Endodermal cell (in vitro differentiated cells): ENCODE measurements around the gene LNX1. TPM values are rescaled to one million over a fixed set of nuclear protein-coding genes. Genes with fewer than 3 reads are reported as not detected.

Experiments
- DNase-seq: peaks from one replicate; pipeline ENCODE4 v3.0.0-alpha.2; 2017
- H3K27ac ChIP-seq: 2 replicates; pipeline ENCODE4 v1.5.1; 2013; ENCODE audit warnings: mild to moderate bottlenecking, low read depth, low read length, moderate library complexity
- H3K27me3 ChIP-seq: 2 replicates; pipeline ENCODE4 v1.6.1; 2013; ENCODE audit warnings: mild to moderate bottlenecking, low read length, moderate library complexity; ENCODE audit not compliant: insufficient read depth, control insufficient read depth, poor library complexity, severe bottlenecking
- H3K36me3 ChIP-seq: 2 replicates; pipeline ENCODE4 v1.7.0; 2013; ENCODE audit warnings: mild to moderate bottlenecking, low read length, moderate library complexity; ENCODE audit not compliant: control insufficient read depth, insufficient read depth
- H3K4me1 ChIP-seq: one replicate; pipeline ENCODE4 v1.7.0; 2013; ENCODE audit warnings: low read length; ENCODE audit not compliant: control insufficient read depth, insufficient read depth
- H3K4me3 ChIP-seq: 2 replicates; pipeline ENCODE4 v1.5.1; 2013; ENCODE audit warnings: mild to moderate bottlenecking, low read length, moderate library complexity
- H3K9ac ChIP-seq: 2 replicates; pipeline ENCODE4 v1.6.1; 2013; ENCODE audit warnings: mild to moderate bottlenecking, low read length, moderate library complexity; ENCODE audit not compliant: poor library complexity, severe bottlenecking; ENCODE audit errors: extremely low read depth
- H3K9me3 ChIP-seq: 2 replicates; pipeline ENCODE4 v1.6.1; 2013; ENCODE audit warnings: mild to moderate bottlenecking, low read length, moderate library complexity; ENCODE audit not compliant: control insufficient read depth
- H3K27ac Mint-ChIP-seq: 2 replicates; pipeline ENCODE4 v1.8.0; 2020; ENCODE audit warnings: mixed read lengths
- H3K27me3 Mint-ChIP-seq: 2 replicates; pipeline ENCODE4 v1.8.0; 2021; ENCODE audit warnings: mild to moderate bottlenecking, mixed read lengths; ENCODE audit not compliant: insufficient read depth
- H3K36me3 Mint-ChIP-seq: 2 replicates; pipeline ENCODE4 v1.8.0; 2020; ENCODE audit warnings: low read depth, mixed read lengths
- H3K4me1 Mint-ChIP-seq: 2 replicates; pipeline ENCODE4 v1.8.0; 2020; ENCODE audit warnings: mixed read lengths
- H3K4me3 Mint-ChIP-seq: 2 replicates; pipeline ENCODE4 v1.8.0; 2020; ENCODE audit warnings: mild to moderate bottlenecking, moderate library complexity, mixed read lengths
- H3K9me3 Mint-ChIP-seq: 2 replicates; pipeline ENCODE4 v1.8.0; 2020; ENCODE audit warnings: mild to moderate bottlenecking, mixed read lengths
- CTCF ChIP-seq: fragments of 200-600 bp; sonication (generic); conservative IDR thresholded peaks from 2 replicates; pipeline ENCODE4 v1.5.0; 2021; ENCODE audit warnings: antibody characterized with exemption, mild to moderate bottlenecking
- WGBS, 2 experiments: methylation state at CpG; one replicate each; pipeline versions ENCODE4 v1.1.5 to v1.1.7; 2013; ENCODE audit warnings: missing lambda C conversion rate in 2 of 2, mixed read lengths in 1 of 2; ENCODE audit not compliant: insufficient coverage in 1 of 2, insufficient read length in 1 of 2; 5-methylcytosine and 5-hydroxymethylcytosine counted together
- total RNA-seq, 2 donors: library from RNA; stranded (reverse); fragmentation: NEBNext Ultra II Directional in 1 of 2; extraction: Animal tissue kit (Norgen Biotek cat#: 25700) in 1 of 2; gene quantifications; 2 replicates in 1 of 2; 3 replicates in 1 of 2; pipeline ENCODE4 v1.2.1, GENCODE V29; 2021

Gene LNX1
- total RNA-seq, 2 donors from 2014 or later: 4.4 to 5.4 TPM

- Mint-ChIP-seq H3K27me3 (no peaks in the 10 kb centered on the region), H3K4me3 (no peak overlapping the region), H3K9me3 (no peaks in the 10 kb centered on the region), H3K4me1 (peaks cover 25% of the 10 kb centered on the region), H3K36me3 (no peaks in the 10 kb centered on the region), H3K27ac (no peak overlapping the region)
- no peak overlapping the region for H3K4me3 ChIP-seq
- H3K36me3 ChIP-seq: no peaks in the 10 kb centered on the region
- no peak for DNase-seq
- peaks cover 10% of the 10 kb centered on the region for H3K4me1 ChIP-seq
- H3K9me3 ChIP-seq: no peaks in the 10 kb centered on the region
- no peak overlapping the region for H3K27ac ChIP-seq
- no peaks in the 10 kb centered on the region for H3K27me3 ChIP-seq
- TF ChIP-seq CTCF: no peak
- no peak overlapping the region for H3K9ac ChIP-seq
- WGBS, 2 experiments: 81 to 92% methylated on average over 2 of the region's 2 CpGs
Measured at GRCh38 chr4:53587135-53587534, 4.2 kb downstream of the LNX1 start.

GRCh38 chr4:53586121-53586816 lies 5.0 kb downstream of the LNX1 start:
- Histone ChIP-seq H3K9me3 (no peaks in the 10 kb centered on the region), H3K36me3 (no peaks in the 10 kb centered on the region), H3K4me3 (no peak overlapping the region), H3K4me1 (peaks cover 10% of the 10 kb centered on the region), H3K27me3 (no peaks in the 10 kb centered on the region), H3K27ac (no peak overlapping the region), H3K9ac (no peak overlapping the region)
- Mint-ChIP-seq H3K9me3 (no peaks in the 10 kb centered on the region), H3K4me1 (peaks cover 19% of the 10 kb centered on the region), H3K27me3 (no peaks in the 10 kb centered on the region), H3K4me3 (no peak overlapping the region), H3K27ac (no peak overlapping the region), H3K36me3 (no peaks in the 10 kb centered on the region)
- 92 to 95% methylated on average over 5 to 6 of the region's 6 CpGs for WGBS, 2 experiments
- no peak for DNase-seq
- no peak for TF ChIP-seq CTCF

- WGBS, 2 experiments: 92 to 96% methylated on average over 3 to 4 of the region's 4 CpGs
- no peaks in the 10 kb centered on the region for H3K36me3 Mint-ChIP-seq
- Histone ChIP-seq H3K36me3 (no peaks in the 10 kb centered on the region), H3K9ac (no peak overlapping the region), H3K4me1 (peaks cover 4% of the 10 kb centered on the region), H3K9me3 (no peaks in the 10 kb centered on the region), H3K27me3 (no peaks in the 10 kb centered on the region), H3K27ac (no peak overlapping the region), H3K4me3 (no peak overlapping the region)
- no peaks in the 10 kb centered on the region for H3K27me3 Mint-ChIP-seq
- H3K4me3 Mint-ChIP-seq: no peak overlapping the region
- peaks cover 5% of the 10 kb centered on the region for H3K4me1 Mint-ChIP-seq
- no peak for DNase-seq
- H3K27ac Mint-ChIP-seq: no peak overlapping the region
- no peak for TF ChIP-seq CTCF
- H3K9me3 Mint-ChIP-seq: no peaks in the 10 kb centered on the region
Measured at GRCh38 chr4:53584658-53585057, 6.6 kb downstream of the LNX1 start.
